Bronchial epithelial cell (primary cell): ENCODE measurements around the gene TTPAL. TPM values are rescaled to one million over a fixed set of nuclear protein-coding genes. Genes with fewer than 3 reads are reported as not detected.

ENCODE experiments used
- DNase-seq: peaks from one replicate; pipeline ENCODE4 v3.0.0-alpha.2; 2010; ENCODE audit warnings: low read depth
- FAIRE-seq: peaks from 2 replicates; lab custom pipeline; 2011; peaks lifted over from hg19 to GRCh38; lab: Jason Lieb, UNC
- H3K27me3 ChIP-seq: 2 replicates; pipeline ENCODE4 v1.5.1; 2011; ENCODE audit warnings: low read length; ENCODE audit not compliant: control insufficient read depth, insufficient read depth
- H3K36me3 ChIP-seq: 2 replicates; pipeline ENCODE4 v1.5.1; 2011; ENCODE audit warnings: low read length; ENCODE audit not compliant: control insufficient read depth, insufficient read depth
- H3K4me3 ChIP-seq: 2 replicates; pipeline ENCODE4 v1.5.1; 2011; ENCODE audit warnings: mild to moderate bottlenecking, low read depth, low read length, control low read depth
- total RNA-seq: library from RNA; depleted of rRNA; stranded (reverse); fragments of >200 nt; gene quantifications from 2 replicates; pipeline ENCODE4 v1.2.1, GENCODE V29; 2014
- TF ChIP-seq, protein P1 (sequence below): IDR thresholded peaks from 2 replicates; pipeline ENCODE4 v1.5.1; 2011; ENCODE audit warnings: mild to moderate bottlenecking, moderate library complexity, low read length, control low read depth, inconsistent platforms; ENCODE audit not compliant: insufficient read depth, severe bottlenecking

TTPAL gene
- total RNA-seq, 1 donor from 2014 or later = 9.0 TPM

DNA sequence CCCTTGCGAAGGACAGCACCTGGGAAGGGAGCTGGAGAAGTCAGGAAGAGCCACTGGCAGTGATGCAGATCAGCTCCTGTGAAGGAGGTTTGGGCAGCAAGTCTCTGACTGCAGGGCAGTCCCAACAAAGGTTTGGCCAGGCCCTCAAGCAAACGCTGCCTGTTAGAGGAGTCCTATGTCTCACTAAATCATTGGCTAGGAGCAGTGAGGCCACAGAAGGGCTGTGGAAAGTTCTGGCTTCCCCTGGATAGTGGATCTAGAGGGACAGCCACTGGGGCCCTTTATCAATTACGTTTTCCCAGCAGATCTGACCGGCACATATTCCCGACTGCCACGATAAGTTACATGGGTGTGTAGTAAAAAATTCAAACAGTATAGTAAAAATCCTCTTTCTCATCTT, 2.5 kb downstream of the TTPAL start:
- DNase-seq = no peak

DNA sequence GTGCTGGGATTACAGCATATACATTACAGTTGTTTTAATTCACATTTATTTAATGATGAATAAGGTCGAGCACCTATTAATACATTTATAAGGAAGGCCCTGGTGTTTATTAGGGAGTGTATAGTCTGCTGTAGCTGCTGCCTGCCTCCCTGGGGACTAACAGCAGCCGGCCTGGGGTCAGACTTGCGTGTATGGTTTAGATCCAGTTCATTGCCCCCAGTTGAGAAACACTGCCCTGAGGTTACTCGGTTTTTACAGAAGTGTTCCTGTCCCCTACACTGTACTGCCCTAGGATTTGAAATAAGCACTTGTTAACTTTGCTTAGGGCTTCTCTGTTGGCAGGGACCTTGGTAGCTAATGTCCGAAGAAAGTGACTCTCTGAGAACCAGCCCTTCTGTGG, 4.0 kb downstream of the TTPAL start:
- H3K36me3 ChIP-seq = peaks cover 14% of the 10 kb centered on the region
- TF ChIP-seq, protein P1, sequence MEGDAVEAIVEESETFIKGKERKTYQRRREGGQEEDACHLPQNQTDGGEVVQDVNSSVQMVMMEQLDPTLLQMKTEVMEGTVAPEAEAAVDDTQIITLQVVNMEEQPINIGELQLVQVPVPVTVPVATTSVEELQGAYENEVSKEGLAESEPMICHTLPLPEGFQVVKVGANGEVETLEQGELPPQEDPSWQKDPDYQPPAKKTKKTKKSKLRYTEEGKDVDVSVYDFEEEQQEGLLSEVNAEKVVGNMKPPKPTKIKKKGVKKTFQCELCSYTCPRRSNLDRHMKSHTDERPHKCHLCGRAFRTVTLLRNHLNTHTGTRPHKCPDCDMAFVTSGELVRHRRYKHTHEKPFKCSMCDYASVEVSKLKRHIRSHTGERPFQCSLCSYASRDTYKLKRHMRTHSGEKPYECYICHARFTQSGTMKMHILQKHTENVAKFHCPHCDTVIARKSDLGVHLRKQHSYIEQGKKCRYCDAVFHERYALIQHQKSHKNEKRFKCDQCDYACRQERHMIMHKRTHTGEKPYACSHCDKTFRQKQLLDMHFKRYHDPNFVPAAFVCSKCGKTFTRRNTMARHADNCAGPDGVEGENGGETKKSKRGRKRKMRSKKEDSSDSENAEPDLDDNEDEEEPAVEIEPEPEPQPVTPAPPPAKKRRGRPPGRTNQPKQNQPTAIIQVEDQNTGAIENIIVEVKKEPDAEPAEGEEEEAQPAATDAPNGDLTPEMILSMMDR = no peak
- FAIRE-seq = no peak
- no peak for DNase-seq
- H3K4me3 ChIP-seq = no peak overlapping the region
- H3K27me3 ChIP-seq = no peaks in the 10 kb centered on the region

More for the DNA sequence above, 2.5 kb downstream of the TTPAL start:
- TF ChIP-seq, protein P1 = no peak
- no peak for FAIRE-seq
- no peak overlapping the region for H3K4me3 ChIP-seq
- peaks cover 10% of the 10 kb centered on the region for H3K36me3 ChIP-seq
- H3K27me3 ChIP-seq = no peaks in the 10 kb centered on the region

DNA sequence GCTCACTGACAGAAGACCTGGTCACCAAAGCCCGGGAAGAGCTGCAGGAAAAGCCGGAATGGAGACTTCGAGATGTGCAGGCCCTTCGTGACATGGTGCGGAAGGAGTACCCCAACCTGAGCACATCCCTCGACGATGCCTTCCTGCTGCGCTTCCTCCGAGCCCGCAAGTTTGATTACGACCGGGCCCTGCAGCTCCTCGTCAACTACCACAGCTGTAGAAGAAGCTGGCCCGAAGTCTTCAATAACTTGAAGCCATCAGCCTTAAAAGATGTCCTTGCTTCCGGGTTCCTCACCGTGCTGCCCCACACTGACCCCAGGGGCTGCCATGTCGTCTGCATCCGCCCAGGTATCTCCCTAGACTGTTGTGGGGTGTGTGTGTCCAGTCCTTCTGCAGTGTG, 4.4 kb downstream of the TTPAL start:
- Histone ChIP-seq H3K27me3 (no peaks in the 10 kb centered on the region), H3K36me3 (peaks cover 15% of the 10 kb centered on the region), H3K4me3 (no peak overlapping the region)
- DNase-seq (no peak), FAIRE-seq (no peak)
- TF ChIP-seq, protein P1 = no peak

DNA sequence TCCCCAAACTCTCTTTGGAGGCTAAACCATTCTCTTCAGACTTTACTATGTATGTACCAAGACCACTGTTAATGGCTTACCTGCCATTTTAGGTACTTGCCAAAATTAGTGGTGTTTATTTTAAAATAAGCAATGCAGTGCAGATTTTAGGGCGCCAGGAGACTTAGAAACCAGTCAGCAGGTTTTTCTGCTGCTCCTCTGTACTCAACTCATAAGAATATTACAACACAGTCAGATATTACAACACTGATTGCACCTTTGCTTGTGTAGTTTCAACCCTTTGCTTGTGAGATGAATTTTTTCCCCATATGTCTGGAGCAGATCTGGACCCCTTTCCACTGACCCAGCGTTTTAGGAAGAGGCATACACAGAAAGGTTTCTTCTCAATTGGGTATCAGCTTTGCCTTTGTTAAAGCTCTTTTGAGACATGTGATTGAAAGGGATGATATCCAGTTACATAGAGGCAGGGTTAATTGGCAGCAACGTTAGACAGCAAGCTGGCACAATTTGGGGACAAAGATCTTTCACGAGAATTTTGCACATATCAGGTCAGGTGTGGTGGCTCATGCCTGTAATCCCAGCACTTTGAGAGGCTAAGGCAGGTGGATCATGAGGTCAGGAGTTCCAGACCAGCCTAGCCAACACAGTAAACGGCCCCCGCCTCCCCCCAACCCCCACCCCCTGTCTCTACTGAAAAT, 6.2 kb downstream of the TTPAL start:
- DNase-seq (no peak), FAIRE-seq (no peak)
- TF ChIP-seq, protein P1 = no peak
- H3K4me3 ChIP-seq = no peak overlapping the region
- no peaks in the 10 kb centered on the region for H3K27me3 ChIP-seq
- H3K36me3 ChIP-seq = peaks cover 19% of the 10 kb centered on the region

DNA sequence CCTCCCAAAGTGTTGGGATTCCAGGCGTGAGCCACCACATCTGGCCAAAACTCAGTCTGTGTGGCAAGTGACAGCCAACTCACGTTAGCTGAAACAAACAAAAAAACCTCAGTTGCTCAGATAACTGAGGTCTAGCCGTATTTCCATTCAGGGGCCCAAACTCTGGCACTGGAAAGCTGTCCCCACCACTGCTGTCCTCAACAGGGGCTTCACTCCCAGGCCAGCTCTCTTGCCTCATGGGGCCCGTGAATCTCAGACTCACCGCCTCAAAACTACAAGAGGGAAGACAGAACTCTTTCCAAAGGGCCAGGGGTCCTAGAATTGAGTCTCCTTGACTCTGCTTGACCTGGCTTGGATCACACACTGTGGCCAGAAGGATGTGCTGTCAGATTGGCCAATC, 7.4 kb downstream of the TTPAL start:
- Histone ChIP-seq H3K36me3 (peaks cover 19% of the 10 kb centered on the region), H3K4me3 (no peak overlapping the region), H3K27me3 (no peaks in the 10 kb centered on the region)
- DNase-seq = no peak
- FAIRE-seq = no peak
- TF ChIP-seq, protein P1 = no peak
